ENCODE measurements around the gene MIB2.
A peak's percentile ranks its signal among the peaks of the same experiment; 100 is the strongest.
"Not testable (repeated sequence)": the region's sequence is repeated elsewhere in the genome, so short reads cannot be mapped to it uniquely, and the experiment has no call there.

MIB2 gene

DNA sequence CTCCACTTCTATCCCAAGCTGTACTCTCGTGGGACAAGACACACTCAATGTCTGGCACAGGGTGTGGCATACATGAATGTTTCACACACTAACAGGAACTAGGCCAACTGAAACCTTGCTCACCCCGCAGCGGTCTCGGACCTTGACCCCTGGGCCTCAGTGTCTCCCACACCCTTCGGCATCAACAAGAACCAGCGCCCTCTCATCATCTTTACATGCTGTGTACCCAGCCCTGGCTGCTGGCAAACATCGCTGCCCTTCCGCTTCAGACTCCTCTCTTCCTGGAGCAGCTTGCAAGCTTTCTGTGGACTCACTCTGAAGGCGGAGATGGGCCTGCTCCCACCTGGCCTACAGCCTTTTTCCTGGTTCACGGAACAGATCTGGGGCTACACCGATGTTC lies 33.0 kb downstream of the MIB2 start:
- not testable (repeated sequence) for DNase-seq (ENCODE audit: low spot score)

DNA sequence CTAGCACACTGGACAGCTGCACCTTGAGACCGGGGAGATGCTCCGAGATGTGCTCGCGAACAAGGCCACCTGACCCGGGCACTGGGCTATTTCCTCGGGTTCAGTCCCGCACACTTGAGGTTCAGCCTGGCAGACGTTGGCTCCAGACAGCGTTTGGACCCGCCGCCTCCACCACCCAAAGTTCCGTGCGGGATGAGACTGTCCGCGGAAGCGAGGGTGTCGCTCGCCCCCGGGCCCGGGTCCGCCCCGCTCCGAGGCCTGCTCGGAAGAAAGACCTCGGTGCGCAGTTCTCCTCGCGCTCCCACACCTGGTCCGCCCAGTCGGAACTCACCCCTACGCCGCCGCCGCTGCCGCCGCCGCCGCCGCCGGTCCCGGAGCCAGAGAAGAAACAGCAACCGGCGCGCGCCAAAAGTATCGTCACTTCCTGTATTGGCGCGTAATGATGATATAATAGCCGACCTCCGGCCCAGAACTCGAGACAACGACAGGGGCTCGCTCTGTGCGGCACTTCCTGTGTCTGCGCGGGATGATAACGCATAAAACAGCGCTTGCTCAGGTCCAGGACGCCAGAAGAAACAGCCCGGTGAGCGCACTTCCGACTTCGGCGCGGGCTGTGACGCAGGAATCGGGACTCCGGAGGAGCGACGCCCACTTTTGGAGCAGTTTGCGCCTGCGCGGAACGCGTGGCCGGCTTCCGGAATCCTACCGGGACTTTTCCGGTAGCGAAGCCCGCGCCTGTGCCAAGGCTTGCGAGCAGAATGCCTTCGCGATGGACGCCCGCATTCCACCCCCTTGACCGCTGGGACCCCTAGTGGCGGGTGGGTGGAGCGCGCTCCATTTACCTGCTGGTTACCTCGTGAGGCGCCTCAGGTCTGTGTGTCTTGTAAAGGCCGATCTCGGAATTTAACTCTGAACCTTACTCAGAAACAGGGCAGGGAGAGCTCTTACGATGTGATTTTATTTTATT lies 43.6 kb downstream of the MIB2 start, which contains the start of gene CDK11B:
Gene CDK11B (minus strand): TSS at position 422 of the 967 bp plus-strand sequence. CDS start 1,519 bp downstream, outside the sequence.
- peak; percentile 93 for DNase-seq (ENCODE audit: low spot score)

DNA sequence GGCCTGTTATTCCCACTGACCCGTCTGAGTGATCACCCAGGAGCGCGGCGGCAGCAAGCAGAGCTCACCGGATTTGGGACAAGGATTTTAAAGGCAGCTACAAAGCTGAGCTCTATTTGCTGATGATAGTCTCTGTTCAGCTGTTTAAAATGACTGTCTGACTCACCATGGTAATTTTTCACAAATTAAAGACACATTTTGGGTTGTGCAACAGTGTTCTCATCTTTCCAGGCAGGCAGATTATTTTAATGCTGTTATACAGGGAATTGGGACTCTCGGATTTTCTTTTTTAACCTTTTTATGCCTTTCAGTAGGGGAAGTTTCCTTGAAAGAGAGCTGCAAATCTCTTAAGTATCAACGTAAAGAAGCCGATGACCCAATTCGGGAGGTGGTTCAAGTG lies 47.1 kb downstream of the MIB2 start:
- not testable (repeated sequence) for DNase-seq (ENCODE audit: low spot score)

DNA sequence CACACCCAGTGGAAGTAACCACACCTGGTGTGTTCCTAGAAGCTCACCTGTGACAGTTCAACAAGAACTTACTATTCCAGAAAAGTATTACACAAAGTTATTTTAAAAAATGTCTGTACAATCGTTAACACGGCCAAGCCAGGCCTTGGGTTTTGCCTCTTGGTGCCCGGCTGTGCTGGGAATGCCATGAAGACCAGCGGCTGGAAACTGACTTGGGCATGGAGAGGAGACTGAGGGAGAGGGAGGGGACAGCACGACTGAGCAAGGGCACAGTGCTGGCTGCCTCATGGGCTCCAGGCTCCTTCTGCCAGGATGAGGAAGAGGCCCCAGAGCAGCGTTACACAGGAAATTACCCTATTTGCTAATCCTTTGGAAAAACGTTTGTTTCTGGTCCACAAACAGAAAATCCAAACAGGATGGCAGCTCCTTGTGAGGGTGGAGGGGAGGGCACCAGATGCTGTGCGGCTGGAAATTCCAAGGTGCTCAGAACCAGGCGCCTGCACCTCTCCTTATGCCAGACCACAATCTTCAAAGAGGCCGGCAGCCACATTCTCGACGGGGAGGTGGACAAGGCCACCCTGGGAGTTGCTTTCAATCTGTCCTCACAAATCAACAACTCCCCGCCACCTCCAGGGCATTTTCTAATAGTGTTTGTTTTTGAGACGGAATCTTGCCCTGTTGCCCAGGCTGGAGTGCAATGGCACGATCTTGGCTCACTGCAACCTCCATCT lies 47.7 kb downstream of the MIB2 start:
- not testable (repeated sequence) for DNase-seq (ENCODE audit: low spot score)

DNA sequence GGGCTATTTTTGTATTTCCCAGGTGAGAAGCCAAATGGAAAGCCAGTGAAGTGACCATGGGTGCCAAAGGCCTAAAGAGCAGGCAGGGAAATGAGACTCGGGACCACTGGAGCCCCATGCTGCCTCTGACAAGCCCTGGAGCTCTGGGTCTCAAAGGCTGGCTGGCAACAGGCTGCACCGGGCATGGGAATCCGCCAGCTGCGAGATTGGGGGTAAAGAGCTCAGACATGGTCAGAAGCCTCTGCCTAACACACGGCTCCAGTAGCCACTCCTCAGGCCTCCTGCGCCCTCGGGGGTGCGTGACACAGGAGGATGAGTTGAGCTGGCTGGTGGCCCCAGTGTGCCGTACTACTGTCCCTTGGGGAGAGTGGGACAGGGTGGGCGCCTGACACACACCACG lies 49.0 kb downstream of the MIB2 start:
- DNase-seq (ENCODE audit: low spot score), result not testable (repeated sequence)

DNA sequence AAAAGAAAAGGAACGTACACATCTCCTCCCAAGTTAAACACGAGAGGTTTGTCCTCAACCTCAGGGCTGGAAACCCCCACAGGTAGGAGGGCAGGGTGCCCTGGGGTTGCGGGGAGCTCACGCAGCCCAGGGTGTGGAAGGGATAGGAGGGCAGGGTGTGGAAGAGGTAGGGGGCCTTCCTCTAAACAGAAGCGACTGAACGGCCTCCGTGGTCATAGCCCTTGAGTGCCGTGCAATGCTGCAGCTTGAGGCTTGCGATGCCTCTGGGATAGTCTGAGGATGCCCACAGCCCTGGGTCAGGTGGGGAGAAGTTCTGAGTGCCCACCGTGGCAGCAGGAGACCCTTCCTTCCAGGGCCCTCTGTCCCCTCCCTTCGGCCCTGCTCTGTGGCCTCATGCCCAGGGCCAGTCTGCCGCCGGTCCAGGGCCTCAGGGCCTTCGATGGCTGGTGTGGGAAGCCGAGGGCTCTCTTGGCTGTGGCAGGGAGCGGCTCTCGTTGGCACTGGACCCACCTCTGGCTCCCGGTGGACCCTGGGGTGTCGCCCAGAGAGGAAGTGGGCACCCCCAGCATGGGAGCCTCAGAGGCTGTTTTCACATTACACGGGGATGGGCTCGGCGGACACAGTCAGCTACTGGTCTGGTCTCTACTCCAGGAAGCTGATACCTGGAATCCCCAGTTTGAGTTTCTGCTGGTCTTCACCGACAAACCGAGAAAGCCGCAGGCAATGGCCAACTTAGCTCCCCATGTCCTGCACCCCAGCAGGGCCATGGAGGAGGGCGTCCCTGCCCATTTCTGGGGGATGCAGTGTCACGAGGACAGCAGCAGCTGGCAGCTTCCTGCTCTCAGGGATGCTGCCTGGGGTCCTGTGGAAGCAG lies 49.9 kb downstream of the MIB2 start:
- no peak for DNase-seq (ENCODE audit: low spot score)

DNA sequence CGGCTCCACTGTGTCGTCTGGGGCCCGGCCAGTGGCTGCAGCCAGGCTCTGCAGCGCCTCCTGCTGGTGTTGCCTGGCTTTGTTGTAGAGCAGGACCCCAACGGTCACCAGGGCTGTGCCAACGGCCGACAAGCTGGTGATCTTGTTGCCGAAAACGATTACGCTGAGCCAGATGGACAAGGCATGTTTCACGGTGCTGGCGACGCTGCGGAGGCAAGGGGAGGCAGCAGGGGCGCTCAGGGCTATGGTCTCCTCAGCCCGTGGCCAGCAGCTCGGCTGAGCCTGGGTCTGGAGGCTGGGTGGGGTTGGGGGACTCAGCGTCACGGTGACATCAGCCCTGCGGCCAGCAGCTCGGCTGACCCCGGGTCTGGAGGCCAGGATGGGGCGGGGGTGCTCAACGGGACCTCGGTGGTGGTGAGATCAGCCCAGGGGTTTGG lies 50.5 kb downstream of the MIB2 start:
- no peak for DNase-seq (ENCODE audit: low spot score)

DNA sequence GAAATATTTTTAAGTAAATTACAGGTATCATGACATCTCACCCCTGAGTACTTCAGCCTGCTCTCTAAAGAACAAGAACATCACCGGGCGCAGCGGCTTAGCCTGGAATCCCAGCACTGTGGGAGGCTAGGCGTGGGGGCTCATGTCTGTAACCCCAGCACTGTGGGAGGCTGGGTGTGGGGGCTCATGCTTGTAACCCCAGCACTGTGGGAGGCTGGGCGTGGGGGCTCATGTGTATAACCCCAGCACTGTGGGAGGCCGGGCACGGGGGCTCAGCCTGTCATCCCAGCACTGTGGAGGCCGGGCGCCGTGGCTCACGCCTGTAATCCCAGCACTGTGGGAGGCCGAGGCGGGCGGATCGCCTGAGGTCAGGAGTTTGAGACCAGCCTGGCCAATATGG lies 51.2 kb downstream of the MIB2 start:
- no peak for DNase-seq (ENCODE audit: low spot score)

DNA sequence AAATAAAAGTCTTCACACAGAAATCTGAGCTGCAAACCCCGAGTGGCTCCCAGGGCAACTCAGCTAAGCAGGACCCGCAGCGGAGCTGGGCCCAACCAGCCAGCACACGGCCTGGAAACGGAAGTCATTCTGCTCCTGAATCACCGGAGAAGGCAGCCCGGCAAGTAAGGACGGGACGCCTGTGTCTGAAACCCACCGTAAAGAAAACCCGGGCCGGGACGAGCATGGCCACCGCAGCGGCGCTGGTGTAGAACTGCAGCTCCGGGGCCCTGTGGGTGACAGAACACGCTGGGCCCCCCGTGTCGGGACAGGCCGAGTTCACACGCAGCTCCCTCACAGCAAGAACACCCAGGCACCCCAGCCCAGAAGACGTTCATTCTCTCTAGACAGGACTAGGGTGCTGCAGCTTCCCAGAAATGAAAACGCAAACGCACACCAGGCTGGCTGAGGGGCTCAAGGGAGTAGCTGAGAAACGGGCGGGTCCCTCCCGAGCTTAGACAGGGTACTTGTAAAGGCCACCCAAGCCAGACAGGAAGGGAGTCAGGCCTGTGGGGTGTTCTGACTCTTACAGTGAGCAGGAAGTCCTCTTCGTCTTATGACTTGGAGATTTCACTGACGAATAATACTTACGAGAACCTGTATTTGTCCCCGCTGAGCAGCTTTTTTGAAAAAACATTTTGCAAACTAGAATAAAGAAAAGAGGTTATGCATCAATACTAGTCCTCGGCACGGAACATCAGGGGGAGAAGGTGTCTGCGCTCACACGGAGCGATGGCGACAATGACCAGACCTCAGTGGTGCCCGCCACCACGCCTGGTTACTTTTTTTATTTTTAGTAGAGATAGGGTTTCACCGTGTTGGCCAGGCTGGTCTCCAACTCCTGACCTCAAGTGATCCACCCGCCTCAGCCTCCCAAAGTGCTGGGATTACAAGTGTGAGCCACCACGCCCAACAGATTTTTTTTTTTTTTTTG lies 54.5 kb downstream of the MIB2 start:
- no peak for DNase-seq (ENCODE audit: low spot score)

DNA sequence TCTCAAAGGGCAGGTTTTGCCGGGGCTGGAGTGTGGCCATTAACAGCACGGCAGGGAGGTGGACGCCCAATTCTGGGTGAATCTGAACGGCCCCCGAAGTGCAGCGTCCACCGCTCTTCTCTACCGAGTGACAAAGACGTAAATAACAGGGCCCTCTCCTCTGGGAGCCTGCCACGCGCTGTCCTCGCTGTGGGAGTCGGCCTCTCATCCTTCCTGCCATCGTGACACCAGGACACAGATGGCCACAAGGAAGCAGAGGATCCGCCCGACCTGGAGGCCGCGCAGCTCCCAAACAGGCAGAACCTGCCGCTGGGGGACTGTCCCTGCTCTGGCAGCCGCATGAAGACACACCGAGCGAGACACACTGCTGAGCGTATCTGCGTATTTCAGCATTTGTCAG lies 55.6 kb downstream of the MIB2 start:
- no peak for DNase-seq (ENCODE audit: low spot score)

DNA sequence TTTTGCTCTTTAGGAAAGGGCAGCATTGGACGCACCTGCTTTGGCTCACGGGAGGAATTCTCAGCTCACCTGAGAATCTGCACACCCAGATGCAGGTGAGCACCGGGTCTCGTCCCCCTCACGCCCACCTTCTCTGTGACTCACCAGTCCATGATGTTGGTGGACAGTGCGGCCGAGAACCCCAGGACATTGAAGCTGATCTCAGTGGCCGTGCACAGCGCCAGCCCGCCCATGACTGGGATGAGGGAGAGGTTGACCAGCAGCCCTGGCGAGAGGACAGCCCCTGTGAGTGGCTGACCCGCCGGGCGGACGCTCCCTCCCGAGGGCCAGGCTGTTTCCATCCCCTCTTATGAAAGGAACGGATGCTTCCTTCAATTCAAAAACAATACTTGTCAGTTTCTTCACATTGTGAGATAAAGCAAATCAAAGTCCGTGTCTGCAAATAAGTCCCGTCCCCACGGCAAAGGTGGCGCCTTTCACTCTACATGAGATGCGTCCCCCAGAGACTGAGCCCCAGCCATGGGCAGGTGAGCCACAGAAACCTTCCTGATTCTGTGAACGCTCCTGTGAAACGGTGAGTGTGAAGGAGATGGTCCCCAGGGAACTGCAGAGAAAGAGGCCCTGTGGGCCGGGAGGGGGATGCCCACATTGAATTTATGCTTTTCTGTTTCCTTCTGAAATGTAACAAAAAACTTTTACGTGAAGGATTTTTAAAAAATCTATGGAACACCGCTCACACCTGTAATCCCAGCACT lies 56.2 kb downstream of the MIB2 start:
- no peak for DNase-seq (ENCODE audit: low spot score)

DNA sequence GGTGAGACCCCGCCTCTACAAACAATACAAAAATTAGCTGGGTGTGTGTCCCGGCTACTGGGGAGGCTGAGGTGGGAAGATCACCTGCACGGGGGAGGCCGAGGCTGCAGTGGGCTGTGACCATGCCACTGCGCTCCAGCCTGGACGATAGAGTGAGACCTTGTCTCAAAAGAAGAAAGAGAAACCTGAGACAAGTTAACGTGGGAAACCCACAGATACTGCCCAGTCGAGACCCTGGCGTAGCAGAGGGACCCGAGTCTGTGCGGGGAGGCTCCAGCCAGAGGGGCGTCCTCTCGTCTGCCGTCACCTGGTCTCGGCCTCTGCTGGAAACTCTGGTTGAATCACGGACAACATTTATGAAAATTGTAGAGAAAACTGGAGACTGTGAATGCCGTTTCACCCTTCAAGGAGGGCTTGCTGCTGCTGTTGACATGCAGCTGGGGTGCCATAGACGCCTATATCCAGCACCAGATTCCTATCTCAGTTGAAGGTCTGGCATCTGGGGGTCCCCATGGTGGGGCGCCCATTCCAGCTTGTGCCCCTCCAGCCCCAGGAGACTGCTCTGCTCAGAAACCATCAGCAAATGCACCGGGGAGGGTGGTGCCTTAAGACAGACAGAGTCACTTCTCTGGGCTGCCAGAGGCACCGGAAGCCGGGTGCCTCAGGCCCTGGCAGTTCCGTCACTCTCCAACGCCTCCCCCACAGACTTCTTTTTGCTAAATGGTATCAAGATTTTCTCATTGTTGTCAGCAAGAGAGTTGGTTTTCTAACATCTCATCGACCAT lies 57.1 kb downstream of the MIB2 start:
- no peak for DNase-seq (ENCODE audit: low spot score)

DNA sequence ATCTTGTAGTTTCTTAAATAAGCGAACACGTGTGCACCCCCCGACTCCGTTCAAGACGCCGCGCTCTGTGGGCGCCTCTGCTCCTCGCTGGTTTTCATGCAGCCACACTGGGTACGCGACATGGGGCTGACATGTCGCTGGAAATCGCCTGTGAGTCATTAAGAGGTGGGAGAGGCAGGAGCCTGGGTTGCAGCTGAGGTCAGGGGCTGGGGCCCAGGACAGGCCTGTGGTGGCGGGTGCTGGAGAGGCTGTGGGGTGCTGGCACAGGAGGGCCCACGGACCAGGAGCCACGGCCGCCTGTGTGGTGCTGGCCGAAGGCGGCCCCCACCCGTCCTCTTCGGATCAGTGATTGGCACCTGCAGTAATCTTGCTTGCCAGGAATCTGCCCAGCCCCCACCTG lies 59.5 kb downstream of the MIB2 start:
- not testable (repeated sequence) for DNase-seq (ENCODE audit: low spot score)

DNA sequence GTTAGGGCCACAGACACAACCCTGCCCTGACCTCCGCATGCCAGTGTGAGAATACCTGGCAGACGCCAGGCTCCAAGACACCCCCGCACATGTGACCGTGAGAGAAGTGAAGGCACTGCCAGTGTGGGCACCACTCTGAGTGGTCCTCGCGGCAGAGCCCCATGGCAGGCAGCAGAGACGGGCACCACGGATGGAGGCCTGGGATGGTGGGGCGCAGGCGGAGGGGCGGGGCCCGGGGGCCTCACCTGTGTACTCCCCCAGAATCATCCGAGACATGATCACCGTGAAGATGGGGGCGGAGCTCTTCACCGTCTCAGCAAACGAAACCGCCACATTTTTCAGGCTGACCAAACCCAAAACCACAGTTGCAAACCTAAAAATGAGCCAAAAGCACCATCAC lies 59.9 kb downstream of the MIB2 start:
- not testable (repeated sequence) for DNase-seq (ENCODE audit: low spot score)

DNA sequence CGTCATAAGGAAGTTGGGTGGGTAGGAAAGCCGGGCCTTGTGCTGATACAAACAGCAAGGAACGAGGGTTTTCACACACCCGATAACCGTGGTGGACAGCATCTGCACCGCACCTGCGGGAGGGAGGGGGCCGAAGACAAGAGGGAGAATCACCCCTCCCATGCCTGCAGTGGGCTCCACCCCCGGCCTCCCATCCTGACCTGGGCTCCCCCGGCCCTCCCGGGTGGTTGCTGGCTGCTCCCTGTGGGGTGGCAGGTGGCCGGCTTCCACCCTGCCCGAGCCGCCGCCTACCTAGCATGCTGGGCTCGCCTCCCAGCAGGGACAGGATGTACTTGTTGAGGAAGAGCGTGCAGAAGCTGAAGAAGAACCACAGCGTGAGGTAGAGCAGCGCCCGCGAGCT lies 60.8 kb downstream of the MIB2 start:
- not testable (repeated sequence) for DNase-seq (ENCODE audit: low spot score)

DNA sequence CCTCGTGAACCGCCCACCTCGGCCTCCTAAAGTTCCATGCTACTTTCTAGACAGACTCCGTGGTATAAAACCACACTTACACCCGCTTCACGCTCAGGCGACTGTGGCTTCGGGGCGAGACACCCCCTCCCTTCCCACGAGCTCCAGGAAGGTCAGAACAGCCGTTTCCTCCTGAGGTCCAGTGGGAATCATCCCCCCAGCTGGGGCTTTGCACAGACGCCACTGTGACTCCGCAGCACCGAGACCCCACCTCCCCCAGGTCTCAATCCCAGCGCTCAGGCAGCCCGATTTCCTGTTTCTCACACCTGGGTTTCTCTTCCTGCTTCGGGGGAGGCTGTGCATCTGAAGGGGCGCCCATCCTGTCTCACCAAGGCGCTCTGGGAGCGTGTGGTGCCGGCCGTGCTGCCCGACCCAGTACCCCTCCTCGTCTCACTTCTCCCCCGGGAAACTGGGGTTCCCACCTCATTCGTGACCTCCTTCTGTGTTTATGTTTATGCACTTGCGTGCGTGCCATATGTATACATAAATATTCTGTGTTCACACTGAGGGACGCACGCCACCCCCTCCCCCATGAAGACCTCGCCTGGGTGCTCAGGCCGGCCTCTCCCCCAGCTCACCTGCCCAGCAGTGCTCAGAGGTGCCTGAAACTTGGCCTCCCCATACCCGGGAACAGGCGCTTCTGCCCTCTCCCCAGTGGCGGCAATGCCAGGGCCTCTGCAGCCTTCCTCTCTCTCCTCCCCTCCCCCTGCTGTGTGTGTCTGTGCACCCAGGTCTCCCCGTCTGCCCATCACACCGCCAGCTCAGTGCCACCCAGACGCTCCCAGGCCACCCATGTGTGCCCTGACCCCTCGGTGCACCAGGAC lies 62.6 kb downstream of the MIB2 start:
- DNase-seq (ENCODE audit: low spot score), result peak; percentile 38

DNA sequence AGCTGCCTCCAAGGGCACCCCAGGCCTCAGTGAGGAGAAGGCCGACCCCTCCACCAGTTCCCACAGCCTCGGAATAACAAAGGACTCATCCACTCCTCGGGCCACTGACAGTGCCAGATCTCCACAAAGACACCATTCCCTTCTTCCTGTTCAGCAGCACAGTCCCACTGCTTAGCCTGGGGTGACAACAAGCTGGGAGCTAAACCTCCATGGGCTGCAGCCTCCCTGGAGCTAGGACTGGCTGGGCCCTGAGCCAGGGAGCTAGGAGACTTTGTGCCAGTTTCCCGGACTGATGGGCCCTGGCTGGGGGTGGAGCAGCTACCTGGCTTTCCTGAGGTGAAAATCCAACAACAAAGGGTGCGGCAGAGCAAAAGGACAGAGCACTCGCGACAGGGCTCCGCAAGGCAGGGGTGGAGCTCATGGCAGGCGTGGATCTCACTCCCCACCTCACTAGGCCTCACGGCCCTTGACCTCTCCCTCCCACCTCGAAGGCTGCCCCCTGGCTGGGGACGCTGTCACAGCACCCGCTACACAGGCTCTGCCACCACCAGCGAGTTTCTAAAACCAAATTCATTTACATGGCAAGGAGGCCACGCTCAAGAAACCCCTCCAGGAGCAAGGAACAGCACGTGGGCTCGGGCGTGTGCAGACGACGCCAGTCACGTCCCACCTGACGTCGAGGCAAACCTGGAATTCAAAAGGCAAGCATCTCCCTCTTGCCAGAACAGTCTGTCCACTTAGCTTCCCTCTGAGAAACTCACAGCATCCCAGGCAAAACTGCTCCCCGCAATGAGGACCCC lies 63.5 kb downstream of the MIB2 start:
- peak; percentile 44 for DNase-seq (ENCODE audit: low spot score)

All from CD4-positive, alpha-beta T cell treated with Interleukin-15 for 4 hours (primary cell).